RPMI7951 (cell line): ENCODE data around the gene ZNF883. TPM values are rescaled to one million over a fixed set of nuclear protein-coding genes. Genes with fewer than 3 reads are reported as not detected.
"Not testable (repeated sequence)": the region's sequence is repeated elsewhere in the genome, so short reads cannot be mapped to it uniquely, and the experiment has no call there.

Experiments used
- DNase-seq: peaks from one replicate; pipeline ENCODE4 v3.0.0-alpha.2; 2012; ENCODE audit warnings: low read depth
- total RNA-seq: library from RNA; depleted of rRNA; stranded (reverse); fragments of >200 nt; shearing (Covaris generic); gene quantifications from 2 replicates; pipeline ENCODE4 v1.2.3, GENCODE V29; 2014; rRNA removed

The ZNF883 gene
- 1.8 and 4.2 TPM in 2 replicates for total RNA-seq

- peak; percentile 44 for DNase-seq
These were observed at the start of gene ZNF883 for GRCh38 chr9:113011911-113012381. Gene ZNF883, minus strand, starts transcription at chr9:113012192.

DNA sequence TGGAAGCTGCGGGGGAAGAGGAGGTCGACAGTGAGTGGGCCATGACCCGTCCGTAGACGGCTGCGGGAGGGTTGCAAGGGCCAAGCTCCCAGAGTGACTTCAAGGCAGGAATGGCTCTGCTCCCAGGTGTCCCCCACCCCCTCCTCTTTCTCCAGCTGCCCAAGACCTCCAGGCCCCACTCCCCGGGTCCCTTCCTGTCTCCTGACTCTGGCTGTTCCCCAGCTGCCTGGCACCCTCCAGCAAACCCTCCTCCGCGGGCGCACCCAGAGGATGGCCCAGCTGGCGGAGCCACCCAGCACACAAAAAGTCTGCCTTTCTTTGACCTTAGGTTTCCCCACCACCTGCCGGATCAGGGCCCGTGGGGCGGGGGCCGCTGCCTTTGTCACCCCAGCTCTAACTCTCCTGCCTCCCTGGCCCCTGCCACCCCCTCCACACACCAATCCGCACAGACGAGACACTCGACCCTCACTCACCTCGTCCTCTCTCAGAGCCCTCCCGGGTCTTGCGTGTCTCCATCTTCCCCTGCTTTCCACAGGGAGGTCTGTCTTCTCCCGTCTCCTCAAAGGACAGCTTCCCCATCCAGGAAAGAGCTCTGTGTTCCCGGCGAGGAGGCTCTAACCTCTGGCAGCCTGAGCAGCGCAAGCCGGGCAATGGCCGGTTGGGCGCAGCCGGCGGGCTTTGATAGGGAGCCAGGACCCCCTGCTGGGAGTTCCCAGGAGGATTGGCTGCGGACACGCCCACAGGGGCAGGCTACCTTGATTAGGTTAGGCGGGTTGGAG, 49.3 kb upstream of the ZNF883 start:
- DNase-seq, result not testable (repeated sequence)

DNA sequence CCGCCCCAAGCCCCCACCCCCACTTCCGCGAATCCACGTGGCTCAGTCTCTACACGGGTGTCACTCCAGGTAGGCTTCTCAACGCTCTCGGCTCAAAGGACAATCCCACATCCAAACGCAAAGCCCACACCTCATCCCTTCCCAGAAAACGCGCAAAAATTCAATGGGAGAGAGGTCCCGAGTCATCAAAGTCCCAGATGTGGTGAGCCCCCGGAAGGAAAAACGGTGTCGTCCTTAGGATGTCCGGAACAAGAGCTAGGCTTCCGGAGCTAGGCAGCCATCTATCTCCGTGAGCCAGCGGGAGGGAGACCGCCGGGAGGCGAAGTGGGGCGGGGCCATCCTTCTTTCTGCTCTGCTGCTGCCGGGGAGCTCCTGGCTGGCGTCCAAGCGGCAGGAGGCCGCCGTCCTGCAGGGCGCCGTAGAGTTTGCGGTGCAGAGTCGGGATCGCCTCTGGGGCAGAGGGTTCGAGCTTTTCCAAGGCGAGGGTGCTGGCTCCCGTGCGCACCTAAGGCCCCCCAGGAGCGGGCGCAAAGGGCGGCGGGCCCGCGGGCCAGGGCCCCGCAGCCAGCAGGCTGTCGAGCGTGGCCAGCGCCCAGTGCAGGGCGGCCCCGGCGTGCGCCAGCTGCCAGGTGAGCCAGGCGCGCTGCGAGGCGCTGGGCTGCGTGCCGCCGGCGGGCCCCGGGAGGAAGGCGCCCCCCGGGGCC, 47.7 kb upstream of the ZNF883 start:
- DNase-seq, result peak; percentile 49

- DNase-seq, result no peak
These were observed 45.2 kb upstream of the ZNF883 start for GRCh38 chr9:113057193-113057592.

- DNase-seq, result peak; percentile 92
These were observed 44.5 kb upstream of the ZNF883 start, which contains the start of gene ZFP37 for GRCh38 chr9:113056191-113057106. Gene ZFP37, minus strand, starts transcription at chr9:113056724. Its CDS starts 36 bp downstream, at chr9:113056688.

- DNase-seq, result peak; percentile 24
These were observed 31.1 kb upstream of the ZNF883 start for GRCh38 chr9:113042884-113043657.

- DNase-seq, result no peak
These were observed 14.2 kb upstream of the ZNF883 start for GRCh38 chr9:113026200-113026599.

DNA sequence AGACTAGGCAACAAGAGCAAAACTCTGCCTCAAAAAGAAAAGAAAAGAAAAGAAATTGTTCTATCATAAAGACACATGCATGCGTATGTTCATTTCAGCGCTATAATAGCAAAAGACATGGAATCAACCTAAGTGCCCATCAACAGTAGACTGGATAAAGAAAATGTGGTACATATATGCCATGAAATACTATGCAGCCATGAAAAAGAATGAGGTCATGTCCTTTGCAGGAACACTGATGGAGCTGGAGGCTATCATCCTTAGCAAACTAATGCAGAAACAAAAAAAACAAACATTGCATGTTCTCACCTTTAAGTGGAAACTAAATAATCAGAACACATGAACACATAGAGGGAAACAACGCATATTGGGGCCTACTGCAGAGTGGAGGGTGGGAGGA, 6.3 kb upstream of the ZNF883 start:
- no peak for DNase-seq

- no peak for DNase-seq
These were observed 500 bp upstream of the ZNF883 start for GRCh38 chr9:113012492-113012891.

DNA sequence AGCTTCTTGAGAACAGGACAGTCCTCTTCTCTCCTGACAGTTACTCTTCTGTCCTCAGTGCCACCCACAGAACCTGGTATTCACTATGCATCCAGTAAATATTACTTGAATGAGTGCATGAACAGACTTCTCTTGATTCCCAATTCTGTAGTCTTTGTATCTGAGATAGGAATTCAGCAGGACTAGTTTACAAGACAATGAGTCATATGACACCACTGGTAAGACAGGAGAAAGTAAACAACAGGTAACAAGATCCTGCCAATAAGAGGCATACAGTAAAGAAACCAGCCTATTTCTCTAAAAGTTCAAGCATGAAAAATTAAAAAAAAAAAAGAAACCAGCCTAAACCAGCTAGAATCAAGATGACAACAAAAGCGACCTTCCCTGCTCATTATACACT, 6.2 kb downstream of the ZNF883 start:
- no peak for DNase-seq

DNA sequence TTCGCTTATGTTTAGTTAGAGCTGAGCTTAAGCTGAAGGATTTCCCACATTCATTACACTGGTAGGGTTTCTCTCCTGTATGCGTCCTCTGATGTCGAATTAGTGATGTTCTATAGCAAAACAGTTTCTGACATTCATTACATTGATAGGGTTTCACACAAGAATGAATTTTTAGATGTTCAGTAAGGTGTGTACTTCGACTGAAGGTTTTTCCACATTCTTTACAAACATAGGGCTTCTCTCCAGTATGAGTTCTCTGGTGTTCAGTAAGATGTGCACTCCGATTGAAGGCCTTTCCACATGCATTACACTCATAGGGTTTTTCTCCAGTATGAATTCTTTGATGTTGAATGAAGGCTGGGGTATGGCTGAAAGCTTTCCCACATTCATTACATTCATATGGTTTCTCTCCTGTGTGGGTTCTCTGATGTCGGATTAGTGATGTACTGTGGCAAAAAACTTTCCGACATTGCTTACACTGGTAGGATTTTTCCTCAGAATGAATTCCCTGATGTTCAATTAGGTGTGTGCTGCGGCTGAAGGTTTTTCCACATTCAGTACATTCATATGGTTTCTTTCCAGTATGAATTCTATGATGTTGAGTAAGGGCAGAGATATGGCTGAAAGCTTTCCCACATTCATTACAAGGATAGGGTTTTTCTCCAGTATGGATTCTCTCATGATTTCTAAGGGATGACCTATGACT, 14.6 kb downstream of the ZNF883 start:
- DNase-seq, result no peak

- peak; percentile 17 for DNase-seq
These were observed 40.6 kb downstream of the ZNF883 start for GRCh38 chr9:112971415-112971814.

GRCh38 chr9:112970939-112971338, 41.1 kb downstream of the ZNF883 start:
- peak; percentile 28 for DNase-seq

- DNase-seq, result no peak
These were observed 42.3 kb downstream of the ZNF883 start for GRCh38 chr9:112969730-112970129.

DNA sequence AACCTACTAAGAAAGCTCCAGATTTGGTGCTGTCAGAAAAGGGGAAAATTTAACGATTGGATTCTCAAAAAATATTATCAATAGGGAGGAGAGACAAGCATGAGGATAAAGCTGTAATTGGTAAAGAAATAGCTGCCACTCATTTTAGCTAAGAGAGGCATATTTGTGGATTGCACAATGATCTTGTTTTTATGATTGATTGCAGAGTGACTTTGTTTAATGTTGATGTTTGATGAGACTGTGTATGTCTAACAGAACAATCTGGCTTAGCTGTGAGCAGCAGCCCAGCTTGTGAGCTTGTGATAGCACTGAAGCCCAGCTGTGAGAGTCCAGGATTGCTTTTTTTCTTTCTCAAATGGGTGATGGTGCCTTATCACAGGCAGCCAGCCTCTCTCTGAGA, 56.4 kb downstream of the ZNF883 start:
- DNase-seq, result no peak

- DNase-seq, result no peak
These were observed 66.3 kb downstream of the ZNF883 start for GRCh38 chr9:112945620-112946208.

- DNase-seq, result no peak
These were observed 72.6 kb downstream of the ZNF883 start for GRCh38 chr9:112939418-112939817.

GRCh38 chr9:112933696-112934095, 78.3 kb downstream of the ZNF883 start:
- no peak for DNase-seq

DNA sequence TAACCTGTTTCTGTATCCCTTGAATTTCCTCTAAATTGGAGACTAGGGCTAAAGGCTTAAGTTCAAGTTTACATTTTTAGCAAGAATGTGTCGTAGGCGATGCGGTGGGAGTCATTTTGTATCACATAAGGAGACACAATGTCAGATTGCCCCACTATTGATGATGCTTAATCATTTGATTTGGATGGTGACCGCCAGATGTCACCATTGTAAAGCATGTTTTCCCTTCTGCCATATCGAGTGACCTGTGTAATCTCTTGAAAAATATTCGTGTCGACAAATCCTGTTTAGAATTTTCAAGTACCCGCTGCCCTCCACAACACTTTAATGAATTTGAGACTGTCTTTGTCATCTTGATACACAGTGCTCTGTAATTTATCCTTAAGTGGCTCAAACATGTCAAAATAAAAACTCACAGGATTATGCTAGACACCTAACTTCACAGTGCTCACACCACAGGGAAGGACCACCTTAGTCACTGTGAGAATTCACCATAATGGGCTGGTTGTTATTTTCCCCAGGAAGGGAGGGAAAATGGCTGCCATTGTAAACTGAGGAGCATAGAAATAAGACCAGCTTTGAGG, 86.8 kb downstream of the ZNF883 start:
- peak; percentile 58 for DNase-seq

GRCh38 chr9:112921549-112921948, 90.4 kb downstream of the ZNF883 start:
- DNase-seq, result peak; percentile 56
